HUES6 (cell line): Measurements from ENCODE around the gene TTC28.
"Not testable (repeated sequence)": the region's sequence is repeated elsewhere in the genome, so short reads cannot be mapped to it uniquely, and the experiment has no call there.

Source experiments
- H3K27ac ChIP-seq: 2 replicates; pipeline ENCODE4 v1.7.0; 2013; ENCODE audit warnings: low read depth, mild to moderate bottlenecking, low read length, inconsistent platforms
- H3K27me3 ChIP-seq: 2 replicates; pipeline ENCODE4 v1.6.1; 2013; ENCODE audit warnings: low read length; ENCODE audit not compliant: control insufficient read depth, insufficient read depth
- H3K36me3 ChIP-seq: 2 replicates; pipeline ENCODE4 v1.6.1; 2013; ENCODE audit warnings: low read length; ENCODE audit not compliant: control insufficient read depth, insufficient read depth
- H3K4me1 ChIP-seq: 2 replicates; pipeline ENCODE4 v1.6.1; 2013; ENCODE audit warnings: low read length; ENCODE audit not compliant: control insufficient read depth, insufficient read depth
- H3K4me3 ChIP-seq: 2 replicates; pipeline ENCODE4 v1.5.1; 2013; ENCODE audit warnings: low read depth, low read length
- H3K9ac ChIP-seq: one replicate; pipeline ENCODE4 v1.6.1; 2013; ENCODE audit warnings: mild to moderate bottlenecking, low read length
- H3K9me3 ChIP-seq: 2 replicates; pipeline ENCODE4 v1.6.1; 2013; ENCODE audit warnings: low read depth, low read length; ENCODE audit not compliant: control insufficient read depth, insufficient read depth

The TTC28 gene

GRCh38 chr22:28710107-28710506 lies 30.5 kb upstream of the TTC28 start:
- no peaks in the 10 kb centered on the region for H3K4me1 ChIP-seq
- no peaks in the 10 kb centered on the region for H3K9me3 ChIP-seq
- H3K4me3 ChIP-seq = no peak overlapping the region
- peaks cover 84% of the 10 kb centered on the region for H3K36me3 ChIP-seq
- H3K9ac ChIP-seq = no peak overlapping the region
- H3K27me3 ChIP-seq = no peaks in the 10 kb centered on the region
- H3K27ac ChIP-seq = no peak overlapping the region

GRCh38 chr22:28706845-28707244 lies 27.2 kb upstream of the TTC28 start:
- no peak overlapping the region for H3K4me3 ChIP-seq
- peaks cover 78% of the 10 kb centered on the region for H3K36me3 ChIP-seq
- H3K27ac ChIP-seq = no peak overlapping the region
- H3K9ac ChIP-seq = no peak overlapping the region
- H3K27me3 ChIP-seq = no peaks in the 10 kb centered on the region
- H3K9me3 ChIP-seq = no peaks in the 10 kb centered on the region
- H3K4me1 ChIP-seq = no peaks in the 10 kb centered on the region

GRCh38 chr22:28703436-28703835 lies 23.8 kb upstream of the TTC28 start:
- Histone ChIP-seq H3K9me3 (no peaks in the 10 kb centered on the region), H3K36me3 (peaks cover 68% of the 10 kb centered on the region), H3K4me1 (no peaks in the 10 kb centered on the region), H3K9ac (no peak overlapping the region), H3K4me3 (no peak overlapping the region), H3K27me3 (no peaks in the 10 kb centered on the region), H3K27ac (no peak overlapping the region)

- no peaks in the 10 kb centered on the region for H3K27me3 ChIP-seq
- H3K27ac ChIP-seq = no peak overlapping the region
- no peaks in the 10 kb centered on the region for H3K9me3 ChIP-seq
- peaks cover 67% of the 10 kb centered on the region for H3K36me3 ChIP-seq
- H3K9ac ChIP-seq = no peak overlapping the region
- H3K4me3 ChIP-seq = no peak overlapping the region
- no peaks in the 10 kb centered on the region for H3K4me1 ChIP-seq
These were observed 23.3 kb upstream of the TTC28 start for GRCh38 chr22:28702891-28703290.

GRCh38 chr22:28693041-28693760 lies 13.6 kb upstream of the TTC28 start:
- H3K36me3 ChIP-seq = peaks cover 48% of the 10 kb centered on the region

GRCh38 chr22:28689796-28690195 lies 10.2 kb upstream of the TTC28 start:
- not testable (repeated sequence) for H3K27me3 ChIP-seq, H3K9me3 ChIP-seq, H3K4me1 ChIP-seq, H3K27ac ChIP-seq, H3K9ac ChIP-seq, H3K4me3 ChIP-seq
- peaks cover 43% of the 10 kb centered on the region for H3K36me3 ChIP-seq

More at GRCh38 chr22:28693041-28693760, 13.6 kb upstream of the TTC28 start:
- not testable (repeated sequence) for H3K27me3 ChIP-seq, H3K27ac ChIP-seq, H3K9me3 ChIP-seq, H3K4me1 ChIP-seq, H3K9ac ChIP-seq, H3K4me3 ChIP-seq

GRCh38 chr22:28682966-28683365 lies 3.3 kb upstream of the TTC28 start:
- not testable (repeated sequence) for H3K27ac ChIP-seq, H3K4me1 ChIP-seq, H3K27me3 ChIP-seq, H3K9ac ChIP-seq, H3K9me3 ChIP-seq, H3K4me3 ChIP-seq
- peaks cover 16% of the 10 kb centered on the region for H3K36me3 ChIP-seq

- not testable (repeated sequence) for H3K9me3 ChIP-seq, H3K9ac ChIP-seq, H3K4me1 ChIP-seq, H3K27me3 ChIP-seq, H3K4me3 ChIP-seq, H3K27ac ChIP-seq, H3K36me3 ChIP-seq
These were observed 1.3 kb upstream of the TTC28 start for GRCh38 chr22:28680813-28681490.

- not testable (repeated sequence) for H3K27ac ChIP-seq, H3K27me3 ChIP-seq, H3K9me3 ChIP-seq, H3K4me1 ChIP-seq, H3K36me3 ChIP-seq
- H3K9ac ChIP-seq = peak overlapping the region; percentile 66
- H3K4me3 ChIP-seq = peak overlapping the region; percentile 79
These were observed 646 bp downstream of the TTC28 start for GRCh38 chr22:28678778-28679610.

GRCh38 chr22:28678170-28678569 lies 1.5 kb downstream of the TTC28 start:
- not testable (repeated sequence) for H3K36me3 ChIP-seq, H3K4me3 ChIP-seq, H3K4me1 ChIP-seq, H3K27me3 ChIP-seq, H3K27ac ChIP-seq, H3K9ac ChIP-seq, H3K9me3 ChIP-seq

- H3K27ac ChIP-seq = no peak overlapping the region
- H3K27me3 ChIP-seq = peaks cover 5% of the 10 kb centered on the region
- no peaks in the 10 kb centered on the region for H3K4me1 ChIP-seq
- H3K36me3 ChIP-seq = no peaks in the 10 kb centered on the region
- peaks cover 12% of the 10 kb centered on the region; the same call in 1 of the 2 replicates for H3K9me3 ChIP-seq
- no peak overlapping the region for H3K9ac ChIP-seq
- no peak overlapping the region for H3K4me3 ChIP-seq
These were observed 5.5 kb downstream of the TTC28 start for GRCh38 chr22:28674121-28674563.
